Ramos (cell line): ENCODE results near the gene SLC2A1.

Source experiments
- in situ Hi-C: fragments of 300-500 bp; cut with MboI; formaldehyde crosslinking; loops from one replicate; pipeline ENCODE4 v1.14.3; 2022; ENCODE audit warnings: low sequenced_read_pairs; ENCODE audit not compliant: unreplicated experiment

Gene SLC2A1

DNA sequence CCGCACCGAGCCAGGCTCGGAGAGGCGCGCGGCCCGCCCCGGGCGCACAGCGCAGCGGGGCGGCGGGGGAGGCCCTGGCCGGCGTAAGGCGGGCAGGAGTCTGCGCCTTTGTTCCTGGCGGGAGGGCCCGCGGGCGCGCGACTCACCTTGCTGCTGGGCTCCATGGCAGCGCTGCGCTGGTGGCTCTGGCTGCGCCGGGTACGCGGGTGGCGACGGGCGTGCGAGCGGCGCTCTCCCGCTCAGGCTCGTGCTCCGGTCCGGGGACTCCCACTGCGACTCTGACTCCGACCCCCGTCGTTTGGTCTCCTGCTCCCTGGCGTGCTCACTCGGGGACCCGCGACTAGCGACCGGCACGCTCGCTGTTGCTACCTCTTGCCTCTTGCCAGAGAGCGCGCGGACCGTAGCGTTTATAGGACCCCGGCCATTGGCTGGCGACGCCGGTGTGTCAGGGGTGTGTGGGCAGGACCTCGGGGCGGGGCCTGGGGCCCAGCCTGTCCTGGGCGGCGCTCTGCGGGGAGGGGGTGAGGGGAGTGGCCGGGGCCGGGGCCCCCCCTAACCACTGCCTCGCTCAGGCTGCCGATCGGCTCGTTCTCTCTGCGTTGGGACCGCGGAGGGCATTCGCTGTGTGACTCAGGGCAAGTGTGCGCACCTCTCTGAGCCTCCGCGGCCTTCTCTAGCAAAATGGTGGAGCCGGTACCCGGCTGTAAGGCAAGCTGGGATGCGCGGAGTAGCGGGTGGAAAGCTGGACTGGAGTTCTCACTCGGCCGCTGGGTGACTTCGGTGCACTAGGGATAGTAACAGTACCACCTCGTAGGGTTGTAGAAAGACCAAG, at the start of gene SLC2A1:
TSS of gene SLC2A1 (minus strand) at position 381 of the 832 bp plus-strand sequence. CDS start at position 164, 217 bp downstream.
- in situ Hi-C loops: no loop called here

DNA sequence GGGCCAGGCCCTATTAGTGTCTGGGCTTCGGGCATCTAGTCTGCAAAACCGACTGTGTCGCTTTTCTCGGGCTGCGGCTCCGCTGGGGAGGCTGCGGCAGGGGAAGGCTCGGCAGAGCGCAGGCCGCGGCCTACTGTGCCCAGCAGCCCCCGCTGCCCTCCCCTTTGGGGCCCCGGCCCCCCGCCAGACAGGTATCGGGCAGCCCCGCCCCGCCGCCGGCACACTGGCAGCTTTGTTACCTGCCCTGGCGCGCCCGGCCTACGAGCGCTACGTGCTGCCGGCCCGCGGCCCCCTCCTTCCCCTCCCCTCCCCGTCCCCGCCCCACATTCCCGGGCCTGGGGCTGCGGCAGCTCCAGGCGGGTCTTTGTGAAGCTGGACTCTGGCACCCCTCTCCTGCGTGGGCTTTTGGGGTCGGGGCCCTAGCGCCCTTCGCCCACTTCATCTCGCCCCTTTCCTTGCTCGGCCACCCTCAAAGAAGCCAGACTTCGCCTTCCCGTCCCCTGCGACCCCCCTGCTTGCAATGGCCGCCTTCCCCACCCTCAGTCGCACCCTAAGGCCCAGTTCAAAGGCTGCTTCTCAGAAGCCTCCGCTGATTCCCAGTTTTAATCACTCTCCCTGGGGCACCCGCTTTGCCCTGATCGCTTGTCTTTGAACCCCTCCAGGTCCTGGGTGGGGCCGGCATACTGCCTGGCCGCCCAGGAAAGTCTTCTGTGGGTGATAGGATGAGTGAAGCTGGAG, 48.9 kb upstream of the SLC2A1 start:
- in situ Hi-C loops: no loop called here

DNA sequence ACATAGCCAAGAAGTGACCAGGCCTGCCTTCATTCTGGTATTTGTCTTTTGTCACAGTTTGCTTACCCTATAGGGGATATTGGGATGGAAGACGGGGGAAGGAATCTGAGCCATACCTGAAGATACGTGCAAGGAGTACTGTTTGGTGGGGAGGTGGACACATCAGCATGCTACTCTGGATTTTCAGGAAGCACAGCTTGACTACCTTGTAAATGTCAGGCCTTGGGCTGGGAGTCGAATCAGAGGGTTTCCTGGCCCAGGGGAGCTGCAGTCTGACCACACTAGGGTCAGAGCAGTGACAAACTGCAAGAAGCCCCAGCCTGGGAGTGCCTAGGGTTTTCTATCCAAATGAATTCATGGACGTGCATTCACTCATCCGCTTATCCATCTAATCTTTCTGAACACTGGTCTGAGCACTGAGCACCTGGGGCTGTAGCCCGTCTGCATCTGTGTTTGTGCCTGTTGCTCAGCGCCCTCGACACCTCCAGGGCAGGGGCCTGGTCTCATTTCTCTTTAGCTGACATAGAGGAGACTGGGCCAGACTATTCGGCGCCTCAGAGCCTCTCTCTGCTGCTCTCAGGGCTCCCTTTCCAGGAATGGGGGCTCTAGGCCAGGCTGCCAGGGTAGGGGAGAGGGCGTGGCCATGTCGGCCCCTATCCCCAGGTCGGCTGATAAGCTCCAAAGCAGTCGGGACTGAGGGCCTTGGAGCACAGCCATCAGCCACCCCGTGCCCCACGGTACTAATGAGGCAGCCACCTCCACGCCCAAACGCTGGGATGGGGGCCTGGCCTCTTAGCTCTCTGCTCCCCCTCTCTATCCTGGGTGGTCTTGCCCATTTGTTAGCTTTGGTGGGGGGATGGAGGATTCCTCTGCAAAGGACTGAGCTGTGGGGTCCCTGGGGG, 47.0 kb upstream of the SLC2A1 start:
- in situ Hi-C loops: no loop called here

DNA sequence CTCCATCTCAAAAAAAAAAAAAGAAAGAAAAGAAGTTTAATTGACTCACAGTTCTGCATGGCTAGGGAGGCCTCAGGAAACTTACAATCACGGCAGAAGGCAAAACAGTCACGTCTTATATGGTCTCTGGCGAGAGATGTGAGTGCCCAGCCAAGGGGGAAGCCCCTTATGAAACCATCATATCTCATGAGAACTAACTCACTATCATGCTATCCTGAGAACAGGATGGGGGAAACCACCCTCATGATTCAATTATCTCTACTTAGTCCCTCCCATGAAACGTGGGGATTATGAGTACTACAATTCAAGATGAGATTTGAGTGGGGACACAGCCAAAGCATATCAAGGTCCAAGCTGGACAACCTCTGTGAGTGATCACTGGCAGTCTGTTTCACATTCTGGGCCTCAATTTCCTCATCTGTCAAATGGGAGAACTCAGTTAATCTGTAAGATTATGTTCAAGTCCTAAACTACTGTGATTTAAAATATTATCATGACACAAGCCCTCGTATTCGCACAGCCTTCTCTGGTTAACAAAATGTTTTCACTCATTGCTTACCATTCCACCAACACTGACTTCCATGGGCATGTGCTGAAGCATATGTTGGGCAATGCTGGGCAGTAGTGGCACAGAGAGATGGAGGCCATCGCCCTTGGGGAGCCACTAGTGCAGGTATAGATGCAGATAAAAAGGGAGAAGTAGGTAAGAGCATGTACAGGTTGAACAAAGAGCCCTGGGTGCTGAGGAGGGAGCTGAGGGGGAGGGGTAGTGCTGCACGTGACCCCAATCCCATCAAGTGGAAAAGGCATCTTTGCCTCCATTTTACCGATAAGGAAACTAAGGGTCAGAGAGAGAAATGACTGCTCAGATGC, 46.2 kb upstream of the SLC2A1 start:
- in situ Hi-C loops: no loop called here

DNA sequence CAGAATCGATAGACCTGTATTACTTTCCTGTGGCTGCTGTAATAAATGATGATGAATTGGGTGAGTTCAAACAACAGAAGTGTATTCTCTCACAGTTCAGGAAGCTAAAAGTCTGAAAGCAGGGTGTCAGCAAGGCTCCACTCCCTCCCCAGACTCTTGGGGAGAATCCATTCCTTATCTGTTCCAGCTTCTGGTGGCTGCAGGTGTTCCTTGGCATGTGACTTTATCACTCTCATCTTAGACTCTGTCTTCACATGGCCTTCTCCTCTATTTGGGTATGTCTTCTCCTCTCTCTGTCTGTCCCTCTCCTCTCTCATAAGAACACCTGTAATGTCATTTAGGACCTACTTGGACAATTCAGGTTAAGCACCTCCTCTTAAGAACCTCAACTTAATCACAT, 44.1 kb upstream of the SLC2A1 start:
- in situ Hi-C loops: no loop called here

DNA sequence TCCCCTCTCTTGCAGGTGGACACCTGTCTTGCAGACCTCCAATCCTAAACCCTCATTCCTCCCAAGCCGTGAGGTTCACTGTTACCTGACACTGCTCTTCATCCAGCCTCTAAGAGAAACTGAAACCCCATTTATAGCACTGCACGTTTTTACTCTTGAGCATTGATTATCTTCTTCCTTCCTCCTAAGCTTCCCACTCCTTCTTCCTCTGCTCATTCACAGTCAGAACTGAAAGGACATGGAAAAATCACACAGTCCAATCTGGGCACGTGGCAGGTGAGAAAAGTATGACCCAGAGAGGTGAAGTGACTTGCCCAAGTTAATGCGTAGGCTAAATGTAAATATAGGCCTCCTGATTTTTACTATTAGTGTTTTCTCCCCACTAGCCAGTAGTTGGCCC, 43.4 kb upstream of the SLC2A1 start:
- in situ Hi-C loops: no loop called here

DNA sequence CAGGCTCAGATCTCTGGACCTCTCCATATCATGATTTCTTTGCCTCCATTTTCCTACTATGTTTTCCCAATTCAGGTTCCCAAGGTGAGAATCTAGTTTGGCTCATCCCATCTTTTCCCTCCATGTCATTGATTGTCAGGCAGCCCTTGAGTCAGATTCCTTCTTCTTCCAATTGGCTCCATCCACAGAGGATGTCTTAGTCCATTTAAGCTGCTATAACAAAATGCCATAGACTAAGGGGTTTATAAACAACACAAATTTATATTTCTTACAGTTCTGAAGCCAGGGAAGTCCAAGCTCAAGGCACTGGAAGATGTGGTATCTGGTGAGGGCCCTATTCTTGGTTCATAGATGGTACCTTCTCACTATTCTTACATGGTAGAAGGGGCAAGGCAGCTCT, 42.8 kb upstream of the SLC2A1 start:
- in situ Hi-C loops: no loop called here

DNA sequence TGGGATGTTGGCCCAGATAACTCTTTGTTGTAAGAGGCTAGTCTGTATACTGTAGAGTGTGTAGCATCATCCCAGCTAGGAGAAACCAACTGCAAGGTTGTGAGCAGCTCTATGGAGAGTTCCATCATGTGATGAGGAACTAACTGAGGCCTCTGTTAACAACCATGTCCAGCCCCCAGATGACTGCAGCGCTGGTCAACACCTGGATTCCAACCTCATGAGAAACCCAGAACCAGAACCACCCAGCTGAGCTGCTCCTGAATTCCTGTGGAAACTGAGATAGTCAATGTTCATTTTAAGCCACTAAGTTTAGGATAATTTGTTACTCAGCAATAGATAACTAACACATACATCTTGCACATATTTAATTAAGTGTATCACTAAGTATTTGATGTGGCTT, 41.6 kb upstream of the SLC2A1 start:
- in situ Hi-C loops: no loop called here

DNA sequence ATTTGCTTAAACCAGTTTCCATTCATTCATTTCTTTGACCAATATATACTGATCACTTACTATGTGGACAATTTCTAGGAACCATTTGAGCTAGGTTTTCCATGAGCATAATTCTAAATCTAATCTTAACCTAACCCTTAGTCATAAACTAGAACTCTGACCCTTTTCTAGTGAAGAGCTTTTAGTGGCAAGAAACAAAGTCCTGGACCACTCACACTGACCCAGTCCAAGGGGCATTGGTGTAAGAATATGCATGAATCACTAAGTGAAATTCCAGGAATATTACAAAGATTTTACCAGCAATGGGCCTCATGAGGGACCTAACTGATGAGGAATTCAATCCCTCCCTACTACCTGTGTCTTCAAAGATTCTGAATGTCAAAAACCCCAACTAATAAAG, 40.6 kb upstream of the SLC2A1 start:
- in situ Hi-C loops: no loop called here

DNA sequence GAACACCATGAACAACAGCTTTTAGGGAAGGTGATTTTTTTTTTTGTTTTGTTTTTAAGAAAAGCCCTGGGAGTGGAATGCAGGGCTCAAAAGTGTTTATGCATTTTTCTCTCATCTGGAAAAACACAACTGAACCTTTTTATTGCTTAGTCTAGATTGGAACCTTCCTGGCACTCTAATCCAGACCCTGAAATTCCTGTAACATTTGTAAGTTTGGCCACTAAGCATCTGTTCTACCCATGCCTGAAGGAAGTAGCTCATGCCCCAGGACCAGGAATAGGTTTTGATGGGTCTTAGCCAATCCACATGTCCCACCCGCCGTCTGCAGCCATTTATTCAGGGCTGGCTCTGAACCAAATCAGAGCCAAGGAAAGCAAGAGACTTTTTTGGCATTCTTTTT, 39.7 kb upstream of the SLC2A1 start:
- in situ Hi-C loops: no loop called here

DNA sequence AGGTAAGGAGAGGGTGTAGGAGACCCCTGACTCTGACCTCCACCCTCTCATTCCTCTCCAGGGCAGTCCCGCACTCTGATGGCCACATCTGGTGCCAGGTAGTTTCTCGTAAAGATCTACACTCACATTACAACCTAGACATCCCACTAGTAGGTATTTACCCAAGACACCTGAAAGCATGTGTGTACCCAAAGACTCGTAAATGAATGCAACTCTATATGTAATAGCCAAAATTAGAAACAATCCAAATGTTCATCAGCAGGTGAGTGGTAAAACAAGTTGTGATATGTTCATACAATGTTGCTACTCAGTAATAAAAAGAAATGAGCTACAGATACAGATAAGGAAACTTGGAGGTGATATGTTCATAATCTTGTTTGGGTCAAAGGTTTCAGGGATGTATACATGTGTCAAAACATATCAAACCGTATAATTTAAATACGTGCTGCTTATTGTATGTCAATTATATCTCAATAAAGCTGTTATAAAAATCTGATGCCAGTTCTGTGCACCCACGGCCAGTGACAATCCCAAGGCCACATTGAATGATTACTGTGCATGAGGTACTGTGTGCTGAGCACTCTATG, 37.8 kb upstream of the SLC2A1 start:
- in situ Hi-C loops: no loop called here

DNA sequence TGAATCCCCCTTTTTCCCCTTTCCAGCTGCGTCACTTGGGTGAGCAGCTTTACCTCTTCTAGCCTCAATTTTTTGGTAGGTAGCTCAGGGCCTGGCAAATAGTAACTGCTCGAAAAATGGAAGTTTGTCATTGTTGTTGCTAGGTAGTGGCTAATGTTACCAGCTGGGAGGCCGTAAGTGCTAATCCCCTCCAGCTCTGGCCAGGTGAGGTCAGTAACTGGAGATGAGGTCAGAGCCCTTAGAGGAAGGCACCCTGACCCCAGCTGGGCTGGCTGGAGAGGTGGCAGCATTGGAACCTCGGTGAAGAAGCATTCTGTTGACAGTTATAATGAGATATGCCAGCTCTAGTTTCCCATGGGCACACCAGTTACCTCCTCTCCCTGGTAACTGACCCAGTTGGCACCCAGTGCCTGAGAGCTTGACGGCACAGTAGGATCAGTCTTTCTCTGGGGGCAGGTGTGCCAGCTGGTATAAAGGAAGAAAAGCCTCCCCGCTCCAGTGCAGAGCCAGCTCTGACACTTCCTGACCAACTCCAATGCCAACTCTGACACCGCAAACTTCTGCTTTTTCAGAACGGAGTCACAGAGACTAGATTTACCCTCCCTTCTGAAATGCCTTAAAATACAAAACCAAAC, 35.0 kb upstream of the SLC2A1 start:
- in situ Hi-C loops: no loop called here

DNA sequence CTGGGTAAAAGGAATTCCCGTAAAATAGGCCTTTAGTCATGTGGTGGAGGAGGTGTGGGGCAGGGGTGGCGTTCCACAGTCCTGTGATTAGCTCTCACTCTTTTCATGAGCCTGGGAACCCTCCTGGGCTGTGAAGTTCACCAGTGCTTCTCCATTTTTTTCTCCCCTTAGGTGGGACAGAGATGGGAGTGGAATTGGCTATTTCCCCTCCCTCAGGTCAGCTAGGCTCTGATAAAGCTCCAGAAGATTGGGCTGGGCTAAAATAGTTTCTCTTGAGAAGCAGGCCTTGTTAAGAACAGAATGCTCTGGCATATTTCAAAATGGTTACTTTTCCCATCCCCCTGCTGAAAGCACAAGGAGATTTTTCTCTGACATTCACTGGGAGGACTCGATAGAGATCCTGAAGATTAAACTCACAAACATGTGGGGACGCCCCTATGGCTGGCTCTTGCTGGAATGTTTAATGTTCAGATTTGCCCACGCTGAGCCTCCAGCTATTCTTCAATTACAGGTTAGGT, 33.4 kb upstream of the SLC2A1 start:
- in situ Hi-C loops: no loop called here

DNA sequence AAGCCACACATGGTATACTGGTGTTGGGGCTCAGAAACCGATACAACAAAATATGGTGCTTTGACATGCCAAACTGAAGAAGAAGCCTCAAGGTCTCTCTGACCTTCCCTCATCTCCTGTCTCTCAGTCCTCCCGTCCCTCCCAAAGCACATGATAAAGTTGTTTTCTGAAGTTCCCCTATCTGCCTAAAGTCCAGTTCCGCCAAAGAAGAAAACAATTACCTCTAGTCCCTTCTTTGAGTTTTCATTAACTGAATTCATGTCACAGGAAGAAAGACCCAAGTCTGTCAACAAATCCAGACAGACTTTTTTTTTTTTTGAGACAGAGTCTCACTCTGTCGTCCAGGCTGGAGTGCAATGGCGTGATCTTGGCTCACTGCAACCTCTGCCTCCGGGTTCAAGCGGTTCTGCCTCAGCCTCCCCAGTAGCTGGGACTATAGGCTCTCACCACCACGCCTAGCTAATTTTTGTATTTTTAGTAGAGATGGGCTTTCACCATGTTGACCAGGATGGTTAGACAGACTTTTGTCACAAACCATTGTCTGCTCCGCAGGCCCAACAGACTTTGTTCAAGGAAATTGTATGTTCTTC, 32.2 kb upstream of the SLC2A1 start:
- in situ Hi-C loops: no loop called here

DNA sequence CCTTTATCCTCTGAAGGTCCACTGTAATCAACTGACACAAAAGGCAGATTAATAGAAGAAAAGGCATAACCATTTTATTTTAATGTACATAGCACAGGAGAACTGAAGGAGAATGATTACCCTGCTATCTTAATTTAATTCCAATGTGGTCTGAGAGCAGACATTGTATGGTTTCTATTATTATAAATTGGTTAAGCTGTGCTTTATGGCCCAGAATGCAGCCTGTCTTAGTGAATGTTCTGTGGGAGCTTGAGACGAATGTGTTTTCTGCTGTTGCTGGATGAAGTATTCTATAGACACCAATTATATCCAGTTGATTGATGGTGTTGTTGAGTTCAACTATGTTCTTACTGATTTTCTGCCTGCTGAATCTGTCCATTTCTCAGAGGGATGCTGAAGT, 25.0 kb upstream of the SLC2A1 start:
- in situ Hi-C loops: no loop called here

DNA sequence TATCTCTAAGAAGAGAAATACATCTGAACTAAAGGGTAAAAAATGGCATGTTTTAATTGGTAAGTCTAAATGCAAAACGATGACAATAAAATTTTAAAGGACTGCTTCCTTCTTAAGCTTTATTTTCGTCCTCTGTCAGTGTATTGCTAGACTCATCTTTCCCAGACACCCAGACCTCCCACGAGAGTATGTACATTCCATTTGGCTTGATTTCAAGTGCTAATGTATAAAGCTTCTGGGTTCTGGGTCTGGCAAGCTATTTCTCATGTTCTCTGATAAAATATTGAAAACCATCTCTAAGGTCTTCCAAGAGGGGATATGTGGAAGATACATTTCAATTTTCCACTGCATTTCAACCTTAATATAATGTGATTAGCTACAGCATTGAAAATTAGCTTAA, 24.6 kb upstream of the SLC2A1 start:
- in situ Hi-C loops: no loop called here

DNA sequence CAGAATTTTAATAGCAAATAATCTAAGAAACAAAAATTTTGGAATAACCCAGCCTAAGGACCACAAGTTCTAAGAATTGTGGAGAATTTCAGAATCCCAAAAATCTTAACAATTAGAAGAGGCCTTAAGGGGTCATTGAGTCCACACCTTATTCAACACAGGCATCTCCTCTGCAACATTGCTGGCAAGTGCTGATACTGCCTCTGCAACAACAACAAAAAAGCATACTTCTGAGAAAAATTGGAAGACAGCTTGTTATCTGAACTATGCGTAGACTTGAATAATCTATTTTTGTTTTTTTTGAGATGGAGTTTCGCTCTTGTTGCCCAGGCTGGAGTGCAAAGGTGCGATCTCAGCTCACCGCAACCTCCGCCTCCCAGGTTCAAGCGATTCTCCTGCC, 24.0 kb upstream of the SLC2A1 start:
- in situ Hi-C loops: no loop called here

DNA sequence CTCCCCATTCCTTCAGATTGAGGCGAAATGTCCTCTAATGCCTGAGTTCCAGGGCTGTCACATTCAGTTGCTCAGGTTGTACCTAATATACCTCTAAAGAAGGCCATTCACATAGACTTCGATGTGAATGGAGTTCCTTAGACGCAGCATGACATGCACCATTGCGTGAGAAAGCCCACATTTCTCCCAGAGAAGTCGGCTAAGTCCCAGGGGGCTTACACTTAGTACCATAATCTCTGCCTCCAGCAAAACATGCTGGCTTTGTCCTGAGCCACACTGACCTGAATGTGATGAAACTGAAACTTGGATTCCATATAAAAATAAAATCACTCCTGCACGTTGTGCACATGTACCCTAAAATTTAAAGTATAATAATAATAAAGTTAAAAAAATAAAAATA, 23.2 kb upstream of the SLC2A1 start:
- in situ Hi-C loops: no loop called here
